SK-N-MC (cell line): Measurements from ENCODE around the gene PCSK6.

ENCODE experiments used
- EZH2 ChIP-seq: fragments of 200-600 bp; sonication (generic); IDR thresholded peaks from one replicate; pipeline ENCODE4 v1.6.1; 2017; ENCODE audit warnings: antibody characterized with exemption
- FOXP2 ChIP-seq: optimal IDR thresholded peaks from 2 replicates; pipeline ENCODE3; 2011; ENCODE audit warnings: mild to moderate bottlenecking, moderate library complexity; ENCODE audit not compliant: insufficient read depth; ENCODE audit errors: extremely low read length, control extremely low read depth
- POLR2AphosphoS5 ChIP-seq: IDR thresholded peaks from 2 replicates; pipeline ENCODE4 v1.6.1; 2012; ENCODE audit warnings: mild to moderate bottlenecking, low read depth, low read length, borderline replicate concordance

DNA sequence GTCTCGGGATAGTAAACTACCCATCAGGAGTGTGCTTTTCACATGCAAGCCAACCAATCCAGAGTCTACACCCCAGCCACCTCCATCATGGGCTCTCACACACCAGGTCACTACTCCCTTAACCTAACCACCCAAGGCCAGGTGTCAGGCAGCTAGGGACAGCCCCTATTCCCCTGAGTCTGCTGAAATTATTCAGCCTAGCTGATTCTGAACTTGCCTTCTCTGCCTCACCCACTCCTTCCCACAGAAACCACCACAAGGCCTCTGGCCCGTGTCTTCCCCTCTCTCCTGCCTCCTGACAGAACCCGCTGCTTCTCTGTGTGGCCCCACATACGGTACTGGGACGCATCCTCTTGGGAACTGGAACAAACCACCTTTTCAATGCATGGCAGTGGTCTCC is 82.1 kb downstream of the PCSK6 start:
- TF ChIP-seq EZH2 (no peak), POLR2AphosphoS5 (no peak), FOXP2 (no peak)
